Neuronal stem cell (in vitro differentiated cells): Measurements from ENCODE around the gene PGS1.
A peak's percentile ranks its signal among the peaks of the same experiment; 100 is the strongest.

Experiments
- DNase-seq: peaks from one replicate; pipeline ENCODE4 v3.0.0-alpha.2; 2013; ENCODE audit warnings: low spot score
- H2AFZ ChIP-seq: one replicate; pipeline ENCODE4 v1.6.1; 2013; ENCODE audit warnings: mild to moderate bottlenecking, low read length, inconsistent platforms
- H2AK5ac ChIP-seq: 2 replicates; pipeline ENCODE4 v1.6.1; 2013; ENCODE audit warnings: low read depth, mild to moderate bottlenecking, inconsistent platforms, low read length, moderate library complexity, mixed read lengths
- H2BK120ac ChIP-seq: 2 replicates; pipeline ENCODE4 v1.6.1; 2013; ENCODE audit warnings: low read depth, mild to moderate bottlenecking, inconsistent platforms, low read length, moderate library complexity, mixed read lengths
- H2BK12ac ChIP-seq: one replicate; pipeline ENCODE4 v1.6.1; 2013; ENCODE audit warnings: low read length, inconsistent platforms
- H2BK15ac ChIP-seq: 2 replicates; pipeline ENCODE4 v1.6.1; 2013; ENCODE audit warnings: mild to moderate bottlenecking, low read length, inconsistent platforms, mixed read lengths
- H2BK5ac ChIP-seq: one replicate; pipeline ENCODE4 v1.6.1; 2013; ENCODE audit warnings: inconsistent platforms, mild to moderate bottlenecking, low read length, moderate library complexity
- H3K14ac ChIP-seq: one replicate; pipeline ENCODE4 v1.6.1; 2013; ENCODE audit warnings: low read length, inconsistent platforms
- H3K18ac ChIP-seq: 2 replicates; pipeline ENCODE4 v1.6.1; 2013; ENCODE audit warnings: low read length, inconsistent platforms
- H3K23ac ChIP-seq: 2 replicates; pipeline ENCODE4 v1.6.1; 2013; ENCODE audit warnings: low read depth, mild to moderate bottlenecking, mixed read lengths, low read length, inconsistent platforms; ENCODE audit not compliant: poor library complexity
- H3K27ac ChIP-seq: replicated peaks from 3 replicates; pipeline ENCODE4 v1.5.1; 2013; ENCODE audit warnings: low read length, inconsistent platforms
- H3K27me3 ChIP-seq, 3 experiments: 2 replicates each; pipeline ENCODE4 v1.6.1; 2013; ENCODE audit warnings: low read length in 3 of 3, mild to moderate bottlenecking in 2 of 3, inconsistent platforms in 1 of 3, low read depth in 1 of 3, mixed read lengths in 1 of 3, moderate library complexity in 1 of 3; ENCODE audit not compliant: control insufficient read depth in 3 of 3, insufficient read depth in 3 of 3
- H3K36me3 ChIP-seq, 2 donors: replicated peaks in 1 of 2; 2 replicates each; pipeline ENCODE4 v1.6.1; 2013; ENCODE audit warnings: low read length in 2 of 2; ENCODE audit not compliant: control insufficient read depth in 2 of 2, insufficient read depth in 2 of 2
- H3K4ac ChIP-seq: 2 replicates; pipeline ENCODE4 v1.6.1; 2013; ENCODE audit warnings: inconsistent platforms, mild to moderate bottlenecking, low read length, moderate library complexity
- H3K4me1 ChIP-seq, 2 donors: 1 replicate in 1 of 2; 2 replicates in 1 of 2; pipeline ENCODE4 v1.6.1; 2013; ENCODE audit warnings: low read length in 2 of 2, low read depth in 1 of 2; ENCODE audit not compliant: control insufficient read depth in 2 of 2, insufficient read depth in 1 of 2
- H3K4me2 ChIP-seq: one replicate; pipeline ENCODE4 v1.6.1; 2013; ENCODE audit warnings: mild to moderate bottlenecking, low read length, inconsistent platforms; ENCODE audit not compliant: insufficient read depth, poor library complexity, severe bottlenecking
- H3K4me3 ChIP-seq, 2 donors: 2 replicates each; pipeline ENCODE4 v1.5.1; 2013; ENCODE audit warnings: low read length in 2 of 2, mild to moderate bottlenecking in 2 of 2, inconsistent platforms in 1 of 2, moderate library complexity in 1 of 2
- H3K79me1 ChIP-seq: one replicate; pipeline ENCODE4 v1.6.1; 2013; ENCODE audit warnings: low read depth, mild to moderate bottlenecking, inconsistent platforms, low read length, moderate library complexity
- H3K9ac ChIP-seq: one replicate; pipeline ENCODE4 v1.6.1; 2013; ENCODE audit warnings: mild to moderate bottlenecking, low read depth, low read length, inconsistent platforms; ENCODE audit not compliant: poor library complexity
- H3K9me3 ChIP-seq, 2 donors: replicated peaks in 1 of 2; 2 replicates each; pipeline versions ENCODE3 to v1.6.1; 2013; ENCODE audit warnings: low read length in 2 of 2, mild to moderate bottlenecking in 2 of 2, inconsistent platforms in 1 of 2, low read depth in 1 of 2, mixed read lengths in 1 of 2, moderate library complexity in 1 of 2; ENCODE audit not compliant: control insufficient read depth in 2 of 2, insufficient read depth in 1 of 2
- H4K8ac ChIP-seq: one replicate; pipeline ENCODE4 v1.6.1; 2013; ENCODE audit warnings: low read depth, mild to moderate bottlenecking, inconsistent platforms, low read length, moderate library complexity
- H4K91ac ChIP-seq: one replicate; pipeline ENCODE4 v1.6.1; 2013; ENCODE audit warnings: low read length, low read depth, mild to moderate bottlenecking, inconsistent platforms; ENCODE audit not compliant: poor library complexity
- WGBS, 2 donors: extraction: QIAGEN DNeasy Blood & Tissue Kit; methylation state at CpG; one replicate each; pipeline ENCODE4 v1.1.7; 2013; ENCODE audit warnings: missing lambda C conversion rate in 2 of 2, mixed read lengths in 1 of 2; ENCODE audit not compliant: insufficient read length in 2 of 2, insufficient replicate concordance in 1 of 2; ENCODE audit errors: extremely low coverage in 2 of 2; 5-methylcytosine and 5-hydroxymethylcytosine counted together

The PGS1 gene

DNA sequence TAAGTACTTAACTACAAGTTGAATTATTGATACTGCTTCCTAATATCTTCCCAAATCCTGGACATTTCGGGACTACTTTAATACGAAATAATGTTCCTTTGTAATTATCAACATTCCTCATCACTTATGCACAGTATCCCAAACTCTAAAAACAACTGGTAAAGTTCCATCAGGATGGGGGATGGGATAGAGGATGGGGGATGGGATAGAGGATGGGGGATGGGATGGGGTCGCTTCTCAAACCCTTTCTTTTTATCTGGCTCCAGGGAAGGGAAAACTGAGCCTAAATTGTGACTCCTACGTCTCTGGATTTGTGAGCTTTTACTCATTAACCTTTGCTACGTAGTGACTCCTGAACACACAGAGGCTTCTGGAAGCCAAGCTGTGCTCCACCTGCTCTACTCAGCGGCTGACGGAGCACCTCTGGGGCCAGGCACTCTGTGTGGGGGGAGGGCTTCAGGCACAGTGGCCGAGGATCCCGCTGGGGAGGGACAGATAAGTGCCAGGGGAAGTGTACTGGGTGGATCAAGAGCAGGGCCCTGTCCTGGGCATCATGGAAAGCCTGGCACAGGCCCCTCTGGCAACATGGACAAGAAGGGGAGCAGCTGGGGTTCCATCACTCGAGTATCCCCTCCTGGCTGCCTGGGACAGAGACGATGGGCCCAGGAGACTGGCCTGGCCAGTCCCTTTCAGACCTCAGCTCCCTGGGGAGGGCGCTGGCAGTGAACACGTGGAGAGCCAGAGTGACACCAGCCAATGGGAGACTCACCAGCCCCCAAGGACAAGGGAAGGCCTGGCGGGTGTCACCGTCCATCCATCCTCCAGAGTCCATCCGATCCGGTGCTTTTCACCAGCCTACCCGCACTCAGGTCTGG is 56.2 kb downstream of the PGS1 start:
- Histone ChIP-seq H3K4ac (no peak overlapping the region), H3K27me3 (no peaks in the 10 kb centered on the region), H2BK5ac (no peak overlapping the region), H3K18ac (peak overlapping the region; percentile 85), H3K9me3 (no peaks in the 10 kb centered on the region), H3K4me2 (no peak overlapping the region), H3K14ac (peak overlapping the region; percentile 75), H3K4me1 (peaks cover 5 to 14% of the 10 kb centered on the region in 2 donors), H2BK12ac (no peak overlapping the region), H3K36me3 (peaks cover 0 to 1% of the 10 kb centered on the region in 2 donors), H3K79me1 (no peaks in the 10 kb centered on the region), H4K91ac (no peak overlapping the region), H3K27ac (no peak overlapping the region), H2AFZ (no peak overlapping the region), H2BK15ac (no peak overlapping the region), H3K23ac (no peak overlapping the region), H2AK5ac (peak overlapping the region; percentile 88), H4K8ac (no peak overlapping the region), H3K4me3 (no peak overlapping the region), H3K9ac (no peak overlapping the region), H2BK120ac (no peak overlapping the region)
- no peak for DNase-seq
- no CpG with 5 or more reads among the region's 18 CpGs for WGBS, 2 donors

DNA sequence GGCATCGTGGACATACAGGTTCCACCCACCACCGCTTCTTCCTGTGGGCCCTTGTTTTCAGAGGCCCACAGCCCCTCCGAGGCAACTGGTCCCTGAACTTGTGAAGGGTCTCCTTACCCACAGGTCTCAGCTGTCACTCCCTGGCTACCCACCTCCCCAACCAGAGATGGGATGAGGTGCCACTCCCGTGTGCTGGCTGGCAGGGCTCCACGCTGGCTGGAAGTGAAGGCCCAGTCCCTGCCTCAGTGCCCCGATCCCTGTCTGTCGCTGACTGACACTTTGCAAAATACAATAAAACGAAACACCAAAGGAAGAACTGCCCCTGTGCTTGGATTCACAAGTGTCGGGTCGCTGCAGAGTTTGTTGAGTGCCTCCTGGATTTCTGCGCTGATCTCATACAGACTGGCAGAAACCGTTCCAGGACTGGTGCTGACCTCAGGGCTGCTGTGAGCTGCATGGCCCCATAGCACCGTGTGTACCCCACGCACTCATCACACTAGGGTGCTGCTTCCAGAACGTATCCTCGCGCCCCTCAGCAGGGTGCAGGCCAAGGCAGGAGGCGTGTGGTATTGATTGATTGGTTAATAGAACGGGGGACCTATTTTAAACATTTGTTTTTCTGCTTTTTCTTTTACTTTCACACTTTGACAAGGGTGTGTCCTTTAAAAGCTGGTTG is 57.0 kb downstream of the PGS1 start:
- no peak overlapping the region for H2BK5ac ChIP-seq
- no peak overlapping the region for H4K91ac ChIP-seq
- no peak overlapping the region for H3K4ac ChIP-seq
- H3K4me2 ChIP-seq = no peak overlapping the region
- no peak overlapping the region for H3K23ac ChIP-seq
- H2AFZ ChIP-seq = no peak overlapping the region
- no peaks in the 10 kb centered on the region for H3K36me3 ChIP-seq
- H3K27me3 ChIP-seq = no peaks in the 10 kb centered on the region
- no peak overlapping the region for H2BK12ac ChIP-seq
- DNase-seq = no peak
- H3K9me3 ChIP-seq = no peaks in the 10 kb centered on the region
- no peak overlapping the region for H4K8ac ChIP-seq
- peaks cover 5 to 14% of the 10 kb centered on the region in 2 donors for H3K4me1 ChIP-seq
- no peak overlapping the region for H2BK120ac ChIP-seq
- H3K9ac ChIP-seq = no peak overlapping the region
- H2AK5ac ChIP-seq = no peak overlapping the region
- no peak overlapping the region for H3K18ac ChIP-seq
- no peak overlapping the region for H3K4me3 ChIP-seq
- no peak overlapping the region for H2BK15ac ChIP-seq
- no peak overlapping the region for H3K27ac ChIP-seq
- no peak overlapping the region for H3K14ac ChIP-seq
- no peaks in the 10 kb centered on the region for H3K79me1 ChIP-seq
- no CpG with 5 or more reads among the region's 19 CpGs for WGBS, 2 donors

DNA sequence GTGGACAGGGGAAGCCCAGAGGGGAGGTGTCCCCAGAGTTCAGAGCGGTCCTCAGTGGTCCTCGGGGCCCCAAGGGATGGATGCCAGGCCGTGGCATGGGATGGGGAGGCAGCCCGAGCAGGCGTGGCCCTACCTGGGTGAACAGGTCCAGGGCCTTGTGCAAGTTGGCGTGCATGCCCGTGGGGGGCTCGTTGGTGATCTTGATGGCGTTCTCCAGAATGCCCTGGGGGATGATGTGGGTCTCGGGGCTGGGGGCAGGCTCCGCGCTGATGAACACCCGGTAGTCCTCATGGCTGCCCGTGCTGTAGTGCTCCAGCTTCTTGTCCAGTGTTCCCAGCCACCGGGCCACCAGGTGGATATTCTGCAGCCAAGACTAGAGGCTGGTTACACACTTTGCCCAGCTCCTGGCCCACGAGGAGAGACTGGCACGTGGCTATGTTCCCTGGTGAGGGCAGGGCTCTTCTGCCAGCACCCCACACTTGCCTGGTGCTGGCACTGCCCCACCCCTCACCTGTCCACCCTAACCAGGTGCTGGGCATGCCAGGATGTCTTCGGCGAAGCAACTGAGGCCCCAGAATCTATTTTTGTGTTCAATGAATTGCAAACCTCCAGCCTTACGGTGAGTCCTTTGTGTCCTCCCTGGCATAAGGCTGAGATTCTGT is 59.2 kb downstream of the PGS1 start:
- Histone ChIP-seq H2AK5ac (no peak overlapping the region), H2BK120ac (no peak overlapping the region), H3K4me3 (no peak overlapping the region), H3K27me3 (peaks cover 0 to 2% (median 0%) of the 10 kb centered on the region in 3 experiments), H3K14ac (peak overlapping the region; percentile 65), H2BK15ac (no peak overlapping the region), H3K9me3 (no peaks in the 10 kb centered on the region), H3K4me2 (no peak overlapping the region), H3K18ac (peak overlapping the region; percentile 84), H3K23ac (peak overlapping the region; percentile 92), H3K4me1 (peaks cover 6 to 11% of the 10 kb centered on the region in 2 donors), H3K9ac (no peak overlapping the region), H2AFZ (no peak overlapping the region), H3K27ac (no peak overlapping the region), H3K36me3 (no peaks in the 10 kb centered on the region), H4K8ac (peak overlapping the region; percentile 30), H3K4ac (no peak overlapping the region), H4K91ac (no peak overlapping the region), H3K79me1 (no peaks in the 10 kb centered on the region), H2BK5ac (no peak overlapping the region), H2BK12ac (peak overlapping the region; percentile 17)
- DNase-seq = no peak
- WGBS, 2 donors = no CpG with 5 or more reads among the region's 20 CpGs

DNA sequence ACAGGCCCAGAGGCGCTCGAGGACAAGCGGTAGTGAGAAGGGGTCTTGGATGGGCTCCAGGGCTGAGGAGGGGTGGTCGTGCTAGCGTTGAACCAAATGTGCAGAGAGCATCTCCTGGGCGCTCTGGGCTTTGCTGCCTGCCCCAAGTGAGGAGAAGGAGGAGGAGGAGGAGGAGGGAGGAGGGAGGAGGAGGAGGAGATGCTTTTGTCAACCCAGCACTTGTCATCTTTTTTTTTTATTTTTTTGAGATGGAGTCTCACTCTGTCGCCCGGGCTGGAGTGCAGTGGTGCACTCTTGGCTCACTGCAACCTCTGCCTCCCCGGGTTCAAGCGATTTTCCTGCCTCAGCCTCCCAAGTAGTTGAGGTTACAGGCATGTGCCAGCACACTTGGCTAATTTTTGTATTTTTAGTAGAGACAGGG is 59.8 kb downstream of the PGS1 start:
- no peak overlapping the region for H4K91ac ChIP-seq
- H3K4me2 ChIP-seq = no peak overlapping the region
- no peaks in the 10 kb centered on the region for H3K36me3 ChIP-seq
- no peak overlapping the region for H3K14ac ChIP-seq
- H3K9ac ChIP-seq = no peak overlapping the region
- no peak overlapping the region for H2AFZ ChIP-seq
- no peak for DNase-seq
- peaks cover 7 to 12% of the 10 kb centered on the region in 2 donors for H3K4me1 ChIP-seq
- no peak overlapping the region for H3K4me3 ChIP-seq
- no peak overlapping the region for H2AK5ac ChIP-seq
- H3K27me3 ChIP-seq = peaks cover 0 to 4% (median 0%) of the 10 kb centered on the region in 3 experiments
- no peak overlapping the region for H3K23ac ChIP-seq
- no peak overlapping the region for H2BK5ac ChIP-seq
- no peak overlapping the region for H3K27ac ChIP-seq
- no CpG with 5 or more reads among the region's 10 CpGs for WGBS, 2 donors
- no peaks in the 10 kb centered on the region for H3K79me1 ChIP-seq
- no peak overlapping the region for H2BK15ac ChIP-seq
- H2BK120ac ChIP-seq = no peak overlapping the region
- H3K9me3 ChIP-seq = no peaks in the 10 kb centered on the region
- H3K18ac ChIP-seq = peak overlapping the region; percentile 25
- H4K8ac ChIP-seq = no peak overlapping the region
- no peak overlapping the region for H2BK12ac ChIP-seq
- no peak overlapping the region for H3K4ac ChIP-seq
